A172 (cell line): Measurements from ENCODE around the gene KRTAP10-9. TPM values are rescaled to one million over a fixed set of nuclear protein-coding genes. Genes with fewer than 3 reads are reported as not detected.
"Not testable (repeated sequence)": the region's sequence is repeated elsewhere in the genome, so short reads cannot be mapped to it uniquely, and the experiment has no call there.

Source experiments
- DNase-seq: peaks from one replicate; pipeline ENCODE4 v3.0.0-alpha.2; 2015; ENCODE audit warnings: low spot score
- total RNA-seq: library from RNA; depleted of rRNA; stranded (reverse); fragments of >200 nt; shearing (Covaris generic); gene quantifications from 2 replicates; pipeline ENCODE4 v1.2.3, GENCODE V29; 2014

KRTAP10-9 gene
- total RNA-seq, 1 experiment from 2014 or later: not detected

DNA sequence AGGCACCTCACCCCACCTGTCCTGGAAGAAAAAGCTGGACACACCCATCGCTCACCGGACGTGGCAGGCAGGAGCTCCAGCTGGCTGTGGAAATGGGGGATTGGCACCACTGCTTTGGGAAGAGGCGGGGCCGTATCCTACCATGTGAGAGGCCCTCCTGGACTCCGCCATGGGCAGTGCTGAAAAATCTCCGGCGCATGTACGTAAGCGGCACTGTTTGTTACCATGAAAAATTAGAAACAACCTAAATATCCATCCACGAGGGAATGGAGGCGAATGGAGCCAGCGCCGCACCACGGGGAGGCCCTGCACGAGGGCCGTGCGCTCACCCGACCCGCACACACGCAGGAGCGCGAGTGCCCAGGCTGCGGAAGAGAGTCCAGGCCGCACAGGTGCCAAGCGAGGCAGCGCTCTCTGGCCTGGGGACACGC, 11.9 kb upstream of the KRTAP10-9 start:
- DNase-seq: no peak

DNA sequence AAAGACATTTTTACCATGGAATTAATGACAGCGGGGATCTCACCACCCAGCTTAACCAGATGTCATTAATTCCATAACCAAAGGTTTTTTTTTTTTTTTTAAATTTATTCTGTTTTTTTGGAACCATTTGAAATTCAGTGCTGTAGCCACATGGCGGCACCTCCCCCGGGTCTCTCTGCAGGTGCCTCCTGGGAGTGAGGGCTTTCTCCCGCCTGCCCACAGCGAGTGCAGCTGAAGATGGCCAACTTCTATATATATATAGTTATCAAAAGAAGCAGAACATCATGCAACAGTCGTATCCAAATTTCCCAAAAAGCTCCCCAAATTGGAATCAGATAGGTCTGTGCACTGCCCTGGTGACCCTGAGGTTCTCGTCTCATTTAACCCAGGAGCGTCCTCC, 11.4 kb upstream of the KRTAP10-9 start:
- DNase-seq: no peak

DNA sequence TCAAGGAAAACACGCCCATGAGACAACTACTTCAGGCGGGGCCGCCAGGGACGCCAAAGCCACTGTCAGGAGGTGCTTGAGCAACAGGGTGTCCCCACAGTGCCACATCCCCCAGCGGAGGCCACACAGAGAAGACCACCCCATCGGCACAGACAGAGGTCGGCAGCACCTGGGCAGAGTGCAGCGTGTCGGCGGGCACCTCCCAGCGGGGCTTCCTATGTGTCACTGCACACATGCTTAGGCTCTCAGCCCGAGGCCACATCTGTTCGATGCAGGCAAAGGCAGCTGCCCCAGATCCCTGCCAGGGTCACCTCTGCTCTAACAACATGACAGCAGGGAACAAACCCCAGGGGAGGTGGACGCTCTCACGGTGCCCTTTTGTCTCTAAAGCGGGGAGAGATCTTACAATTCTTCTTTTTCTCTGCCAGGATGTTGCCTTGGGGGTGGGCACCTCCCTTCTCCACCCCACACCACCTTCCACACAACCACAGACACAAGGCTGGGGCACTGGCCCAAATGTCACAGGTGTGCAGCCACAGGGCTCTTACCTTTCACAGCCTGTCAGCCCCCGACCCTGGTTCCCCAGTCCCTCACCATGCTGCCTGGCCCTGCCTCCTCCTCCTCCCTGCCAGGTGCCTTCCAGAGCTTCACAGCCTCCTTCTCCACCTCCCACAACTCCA, 10.8 kb upstream of the KRTAP10-9 start:
- DNase-seq: no peak

DNA sequence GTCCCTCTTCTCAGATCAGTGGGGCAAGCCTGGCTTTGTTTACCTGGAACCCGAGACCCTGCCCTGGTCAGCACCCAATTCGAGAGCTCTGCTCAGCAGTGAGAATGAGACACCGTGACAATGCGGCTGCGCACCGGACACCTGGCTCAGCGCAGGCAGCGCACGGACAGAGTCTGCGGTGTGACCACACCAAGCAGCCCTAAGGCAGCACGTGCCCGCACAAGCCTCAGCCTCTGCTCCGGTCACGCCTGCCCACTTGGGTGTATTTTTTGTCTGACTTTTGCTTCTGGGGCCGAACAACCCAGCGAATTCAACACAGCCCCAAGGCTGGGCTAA, 10.3 kb upstream of the KRTAP10-9 start:
- DNase-seq: no peak

DNA sequence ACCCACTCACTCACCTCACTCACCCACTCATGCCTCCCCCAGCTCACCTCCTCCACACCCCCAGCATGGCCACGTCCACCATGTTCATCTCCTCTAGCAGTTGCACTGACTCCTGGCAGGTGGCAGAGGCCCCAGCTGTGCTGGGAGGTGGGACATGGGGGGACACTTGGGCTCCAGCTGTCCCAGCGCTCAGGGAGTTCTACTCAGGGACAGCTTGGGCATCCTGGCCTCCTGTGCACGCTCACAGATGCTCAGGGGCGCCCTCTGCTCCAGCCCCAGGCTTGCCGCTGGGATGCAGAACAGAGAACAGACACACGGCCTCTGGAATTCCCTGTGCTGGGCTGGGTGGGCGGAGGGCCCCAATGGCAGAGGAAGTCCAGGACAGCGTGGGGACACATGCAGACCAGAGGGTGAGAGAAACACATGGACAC, 9.8 kb upstream of the KRTAP10-9 start:
- no peak for DNase-seq

DNA sequence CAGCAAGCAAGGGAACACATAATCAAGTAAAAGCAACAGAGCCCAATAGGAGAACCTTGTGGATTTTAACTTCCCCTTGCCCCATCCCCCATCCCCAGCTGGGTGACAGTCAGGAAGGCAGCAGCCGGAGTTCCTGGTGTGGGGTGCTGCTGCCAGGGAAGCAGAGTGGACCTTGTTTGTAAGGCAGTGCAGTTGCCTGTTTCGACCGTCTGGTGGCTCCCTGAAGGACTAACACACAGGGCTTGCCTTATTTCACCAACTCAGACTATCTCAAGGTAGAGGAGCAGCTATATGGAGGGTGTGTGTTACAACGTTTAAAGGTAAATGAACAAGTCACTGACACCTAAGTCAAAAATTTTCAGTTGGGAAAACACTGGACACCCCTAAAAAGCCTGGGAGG, 8.4 kb upstream of the KRTAP10-9 start:
- no peak for DNase-seq

DNA sequence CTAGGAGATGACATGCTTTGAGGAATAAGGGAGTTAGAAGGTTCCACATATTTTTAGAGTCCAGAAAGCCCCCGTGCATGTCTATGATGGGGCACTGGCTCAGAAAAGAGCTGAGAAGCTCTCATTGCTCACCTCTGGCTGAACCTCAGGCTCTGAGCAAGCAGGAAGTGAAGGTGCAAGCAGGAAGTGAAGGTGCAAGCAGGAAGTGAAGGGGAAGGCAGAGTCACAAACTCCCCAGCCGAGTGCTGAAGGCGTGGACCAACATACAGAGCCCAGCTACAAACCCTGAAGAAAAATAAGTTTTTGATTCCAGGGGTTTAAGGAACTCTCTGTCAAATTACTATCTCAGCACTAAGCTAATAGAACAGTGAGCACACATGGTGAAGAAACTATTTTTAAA, 8.0 kb upstream of the KRTAP10-9 start:
- no peak for DNase-seq

DNA sequence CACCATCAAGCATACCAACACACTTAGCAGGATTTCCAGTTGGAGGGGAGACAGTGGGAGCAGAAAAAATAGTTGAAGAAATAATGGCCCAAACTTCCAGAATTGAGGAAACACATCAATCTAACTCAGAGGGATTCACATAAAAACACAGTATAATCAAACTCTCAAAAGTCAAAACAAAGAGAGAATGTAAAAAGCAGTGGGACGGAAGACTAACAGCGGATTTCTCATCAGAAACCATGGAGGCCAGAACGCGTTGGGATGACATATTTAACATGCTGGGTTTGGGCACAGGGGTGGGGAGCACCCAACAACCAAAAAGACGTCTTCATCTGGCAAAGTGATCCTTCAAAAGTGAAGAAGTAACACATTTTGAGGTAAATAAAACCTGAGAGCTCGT, 7.0 kb upstream of the KRTAP10-9 start:
- DNase-seq: no peak

DNA sequence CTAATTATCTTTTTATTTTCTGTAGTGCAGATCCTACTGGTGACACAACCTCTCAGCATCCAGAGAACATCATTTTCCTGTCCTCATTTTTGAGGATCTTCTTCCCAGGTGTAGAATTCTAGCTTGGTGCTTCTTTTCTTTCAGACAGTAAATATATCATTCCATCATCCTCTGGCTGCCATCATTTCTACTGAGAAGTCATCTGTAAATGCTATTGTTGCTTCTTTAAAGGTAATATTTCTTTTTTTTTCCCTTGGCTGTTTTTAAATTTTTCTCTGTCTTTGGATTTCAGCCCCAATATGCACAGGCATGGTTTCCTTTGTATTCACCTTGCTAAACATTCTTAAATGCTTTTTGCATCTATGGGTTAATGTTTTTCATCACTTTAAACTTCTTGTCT, 3.3 kb upstream of the KRTAP10-9 start:
- DNase-seq: no peak

DNA sequence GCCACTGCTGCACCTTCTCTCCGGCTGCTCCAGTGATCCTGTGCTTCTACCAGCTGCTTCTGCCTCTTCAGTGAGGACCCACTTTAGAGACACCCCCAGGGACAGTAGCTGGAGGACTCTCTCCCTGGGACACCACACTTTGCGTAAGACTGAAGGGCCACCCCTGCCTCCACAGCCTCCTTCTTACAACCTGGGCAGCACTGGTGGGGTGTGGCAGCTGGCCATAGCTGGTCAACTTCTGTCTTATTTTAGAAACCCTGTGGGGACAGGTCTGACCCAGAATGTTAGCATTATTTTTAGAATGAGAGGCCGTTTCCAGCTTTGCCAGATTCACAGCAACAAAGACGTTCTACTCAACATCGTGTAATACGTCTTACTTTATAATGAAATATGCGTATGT, 1.1 kb upstream of the KRTAP10-9 start:
- no peak for DNase-seq

DNA sequence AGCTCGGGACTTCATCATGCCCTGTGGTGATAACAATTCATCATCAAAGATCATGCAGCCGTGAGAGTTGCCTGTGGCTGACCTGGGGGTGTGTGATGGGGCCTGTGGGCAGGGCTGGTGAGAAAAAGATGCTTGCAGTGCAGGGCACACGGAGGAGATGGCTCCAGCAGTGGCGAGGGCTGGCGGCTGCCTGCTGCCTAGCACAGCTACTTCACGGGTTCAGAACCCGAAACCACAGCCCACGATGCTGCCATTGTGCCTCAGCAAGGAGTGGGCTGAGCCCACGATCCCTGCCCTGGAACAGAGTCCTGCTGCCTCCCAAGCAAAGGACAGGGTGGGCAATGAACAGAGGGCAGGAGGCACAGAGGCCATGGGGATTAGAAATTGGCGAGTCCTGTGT, 631 bp upstream of the KRTAP10-9 start:
- DNase-seq: no peak

DNA sequence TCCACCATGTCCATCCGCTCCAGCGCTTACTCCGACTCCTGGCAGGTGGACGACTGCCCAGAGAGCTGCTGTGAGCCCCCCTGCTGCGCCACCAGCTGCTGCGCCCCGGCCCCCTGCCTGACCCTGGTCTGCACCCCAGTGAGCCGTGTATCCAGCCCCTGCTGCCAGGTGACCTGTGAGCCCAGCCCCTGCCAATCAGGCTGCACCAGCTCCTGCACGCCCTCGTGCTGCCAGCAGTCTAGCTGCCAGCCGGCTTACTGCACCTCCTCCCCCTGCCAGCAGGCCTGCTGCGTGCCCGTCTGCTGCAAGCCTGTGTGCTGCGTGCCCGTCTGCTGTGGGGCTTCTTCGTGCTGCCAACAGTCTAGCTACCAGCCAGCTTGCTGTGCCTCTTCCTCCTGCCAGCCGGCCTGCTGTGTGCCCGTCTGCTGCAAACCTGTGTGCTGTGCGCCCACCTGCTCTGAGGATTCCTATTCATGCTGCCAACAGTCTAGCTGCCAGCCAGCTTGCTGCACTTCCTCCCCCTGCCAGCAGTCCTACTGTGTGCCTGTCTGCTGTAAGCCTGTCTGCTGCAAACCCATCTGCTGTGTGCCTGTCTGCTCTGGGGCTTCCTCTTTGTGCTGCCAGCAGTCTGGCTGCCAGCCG, 409 bp downstream of the KRTAP10-9 start:
- DNase-seq: not testable (repeated sequence)

DNA sequence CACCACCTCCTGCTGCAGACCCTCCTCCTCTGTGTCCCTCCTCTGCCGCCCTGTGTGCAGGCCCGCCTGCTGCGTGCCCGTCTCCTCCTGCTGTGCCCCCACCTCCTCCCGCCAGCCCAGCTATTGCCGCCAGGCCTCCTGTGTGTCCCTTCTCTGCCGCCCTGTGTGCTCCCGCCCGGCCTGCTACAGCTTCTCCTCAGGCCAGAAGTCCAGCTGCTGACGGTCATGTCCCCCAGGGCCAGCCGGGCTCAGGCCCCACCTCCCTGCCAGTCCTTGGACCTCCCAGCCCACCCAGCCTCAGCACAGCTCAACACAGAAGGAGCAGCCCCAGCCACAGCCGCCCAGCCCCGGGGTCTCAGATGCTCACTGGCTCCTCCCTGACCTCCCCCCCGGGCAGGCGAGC, 939 bp downstream of the KRTAP10-9 start:
- not testable (repeated sequence) for DNase-seq

DNA sequence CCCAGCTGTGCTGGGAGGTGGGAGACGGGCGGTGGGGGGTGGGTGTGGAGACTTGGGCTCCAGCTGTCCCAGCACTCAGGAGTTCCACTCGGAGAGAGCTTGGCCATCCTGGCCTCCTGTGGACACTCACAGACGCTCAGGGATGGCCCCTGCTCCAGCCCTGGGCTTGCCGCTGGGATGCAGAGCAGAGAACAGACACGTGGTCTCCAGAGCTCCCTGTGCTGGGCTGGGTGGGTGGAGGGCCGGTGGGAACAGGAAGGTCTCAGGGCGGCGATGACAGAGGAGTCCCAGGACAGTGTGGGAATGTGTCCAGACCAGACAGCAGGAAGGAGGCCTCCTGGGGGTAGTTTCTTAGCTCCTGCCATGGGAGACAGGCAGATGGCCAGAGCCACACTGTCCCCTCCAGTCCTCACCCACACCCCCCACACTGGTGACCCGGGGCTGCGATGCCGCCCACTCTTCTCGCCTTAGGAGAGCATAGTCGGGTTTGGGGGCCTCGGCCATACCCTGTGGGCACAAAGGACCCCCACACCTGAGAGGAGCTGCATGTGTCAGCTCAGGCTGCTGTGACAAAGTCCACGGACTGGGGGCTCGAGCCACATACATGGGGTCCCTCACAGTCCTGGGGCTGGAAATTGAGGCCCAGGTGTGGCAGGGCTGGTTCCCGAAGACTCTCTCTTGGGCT, 2.0 kb downstream of the KRTAP10-9 start:
- DNase-seq: no peak

DNA sequence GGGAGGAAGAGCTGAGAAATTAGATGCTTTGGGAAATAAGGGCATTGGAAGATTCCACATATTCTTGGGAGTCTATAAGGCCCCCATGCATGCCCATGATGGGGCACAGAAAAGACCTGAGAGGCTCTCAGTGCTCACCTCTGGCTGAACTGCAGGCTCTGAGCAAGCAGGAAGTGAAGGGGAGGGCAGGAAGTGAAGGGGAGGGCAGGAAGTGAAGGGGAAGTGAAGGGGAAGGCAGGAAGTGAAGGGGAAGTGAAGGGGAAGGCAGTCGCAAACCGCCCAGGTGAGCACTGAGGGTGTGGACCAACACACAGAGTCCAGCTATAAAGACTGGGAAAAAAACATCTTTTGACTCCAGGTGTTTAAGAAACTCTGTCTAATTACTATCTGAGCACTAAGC, 3.5 kb downstream of the KRTAP10-9 start:
- DNase-seq: no peak

DNA sequence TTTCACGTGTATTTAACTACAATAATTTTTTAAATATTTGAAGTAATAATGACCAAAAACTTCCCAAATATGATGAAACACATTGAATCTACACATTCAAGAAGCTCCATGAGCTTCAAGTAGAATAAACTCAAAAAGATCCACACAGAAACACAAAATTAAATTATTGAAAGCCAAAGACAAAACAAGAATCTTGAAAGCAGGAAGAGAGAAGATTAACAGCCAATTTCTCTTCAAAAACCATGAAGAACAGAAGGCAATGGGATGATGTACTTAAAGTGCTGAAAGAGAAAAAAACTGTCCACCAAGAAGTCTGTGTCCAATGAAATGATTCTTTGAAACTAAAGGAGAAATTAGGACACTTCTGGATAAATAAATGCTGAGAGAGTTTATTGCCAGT, 5.2 kb downstream of the KRTAP10-9 start:
- DNase-seq: no peak

DNA sequence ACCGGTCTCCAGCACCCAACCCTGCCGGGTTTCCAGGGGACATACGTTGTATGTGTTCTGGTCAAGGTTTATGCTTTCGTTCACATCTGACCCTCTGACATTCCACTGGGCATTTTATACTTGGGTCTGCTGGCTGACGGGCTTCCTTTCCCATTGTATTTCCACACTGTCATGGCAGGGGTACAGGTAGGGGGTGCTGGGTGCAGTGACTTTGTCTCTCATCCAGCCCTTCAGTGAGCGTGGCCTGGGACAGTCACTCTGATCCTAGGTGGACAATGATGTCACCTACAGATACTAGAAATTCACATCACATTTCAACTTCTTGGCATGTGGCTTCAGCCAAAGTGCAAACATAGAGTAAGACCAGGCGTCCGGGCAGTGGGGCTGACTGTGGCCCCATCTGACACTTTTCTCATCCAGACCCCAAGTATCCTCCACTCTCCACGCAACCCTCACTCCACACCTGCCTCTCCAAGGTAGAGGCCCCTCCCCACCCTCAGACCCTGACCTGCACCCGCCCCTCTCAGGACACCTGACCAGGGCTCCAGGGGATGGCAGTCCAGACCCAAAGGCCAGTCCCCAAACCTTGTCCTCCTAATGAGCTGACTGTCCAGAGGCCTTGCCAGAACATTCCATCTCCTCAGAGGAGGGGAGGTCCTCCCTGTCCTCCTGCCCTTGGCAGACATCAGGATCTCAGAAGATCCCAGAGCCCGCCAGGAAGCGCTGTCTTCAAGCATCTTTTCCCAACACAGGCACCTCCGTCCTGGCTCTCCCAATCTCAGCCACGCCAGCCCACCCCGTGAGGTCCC, 9.5 kb downstream of the KRTAP10-9 start:
- DNase-seq: no peak

DNA sequence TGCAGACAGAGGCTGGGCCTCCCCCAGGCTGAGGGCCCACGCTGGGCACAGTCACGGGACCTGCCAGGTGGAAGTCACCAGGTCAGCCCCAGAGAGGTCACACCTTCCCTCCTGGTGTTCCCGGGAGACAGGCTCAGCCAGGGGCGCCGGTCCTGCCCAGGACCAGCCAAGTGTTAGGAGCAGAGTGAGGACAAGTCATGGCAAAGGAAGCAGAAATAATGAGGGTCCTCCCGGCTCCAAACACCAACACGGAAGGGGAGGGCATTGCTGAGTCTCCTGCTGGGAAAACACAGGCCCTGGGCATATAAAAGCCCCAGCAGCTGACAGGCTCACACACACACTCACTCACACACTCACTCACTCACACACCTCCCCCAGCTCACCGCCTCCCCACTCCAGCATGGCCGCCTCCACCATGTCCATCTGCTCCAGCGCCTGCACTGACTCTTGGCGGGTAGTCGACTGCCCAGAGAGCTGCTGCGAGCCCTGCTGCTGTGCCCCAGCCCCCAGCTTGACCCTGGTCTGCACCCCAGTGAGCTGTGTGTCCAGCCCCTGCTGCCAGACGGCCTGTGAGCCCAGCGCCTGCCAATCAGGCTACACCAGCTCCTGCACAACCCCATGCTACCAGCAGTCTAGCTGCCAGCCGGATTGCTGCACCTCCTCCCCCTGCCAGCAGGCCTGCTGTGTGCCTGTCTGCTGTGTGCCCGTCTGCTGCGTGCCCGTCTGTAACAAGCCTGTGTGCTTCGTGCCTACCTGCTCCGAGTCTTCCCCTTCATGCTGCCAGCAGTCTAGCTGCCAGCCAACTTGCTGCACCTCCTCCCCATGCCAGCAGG, 10.3 kb downstream of the KRTAP10-9 start, which contains the start of gene KRTAP10-10:
KRTAP10-10 (plus strand) TSS at position 339 of the 833 bp plus-strand sequence; CDS start at position 401, 62 bp downstream.
- DNase-seq: no peak

DNA sequence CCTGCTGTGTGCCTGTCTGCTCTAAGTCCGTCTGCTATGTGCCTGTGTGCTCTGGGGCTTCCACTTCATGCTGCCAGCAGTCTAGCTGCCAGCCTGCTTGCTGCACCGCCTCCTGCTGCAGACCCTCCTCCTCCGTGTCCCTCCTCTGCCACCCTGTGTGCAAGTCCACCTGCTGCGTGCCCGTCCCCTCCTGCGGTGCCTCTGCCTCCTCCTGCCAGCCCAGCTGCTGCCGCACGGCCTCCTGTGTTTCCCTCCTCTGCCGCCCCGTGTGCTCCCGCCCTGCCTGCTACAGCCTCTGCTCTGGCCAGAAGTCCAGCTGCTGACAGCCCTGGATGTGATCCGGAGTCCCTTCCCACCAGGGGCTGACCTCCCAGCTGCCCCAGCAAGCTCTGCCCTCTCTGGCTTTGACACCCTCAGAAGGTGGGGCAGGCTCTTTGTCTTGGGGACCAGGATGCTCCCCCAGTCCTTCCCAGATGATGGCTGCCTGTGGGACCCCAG, 11.0 kb downstream of the KRTAP10-9 start:
- DNase-seq: not testable (repeated sequence)

DNA sequence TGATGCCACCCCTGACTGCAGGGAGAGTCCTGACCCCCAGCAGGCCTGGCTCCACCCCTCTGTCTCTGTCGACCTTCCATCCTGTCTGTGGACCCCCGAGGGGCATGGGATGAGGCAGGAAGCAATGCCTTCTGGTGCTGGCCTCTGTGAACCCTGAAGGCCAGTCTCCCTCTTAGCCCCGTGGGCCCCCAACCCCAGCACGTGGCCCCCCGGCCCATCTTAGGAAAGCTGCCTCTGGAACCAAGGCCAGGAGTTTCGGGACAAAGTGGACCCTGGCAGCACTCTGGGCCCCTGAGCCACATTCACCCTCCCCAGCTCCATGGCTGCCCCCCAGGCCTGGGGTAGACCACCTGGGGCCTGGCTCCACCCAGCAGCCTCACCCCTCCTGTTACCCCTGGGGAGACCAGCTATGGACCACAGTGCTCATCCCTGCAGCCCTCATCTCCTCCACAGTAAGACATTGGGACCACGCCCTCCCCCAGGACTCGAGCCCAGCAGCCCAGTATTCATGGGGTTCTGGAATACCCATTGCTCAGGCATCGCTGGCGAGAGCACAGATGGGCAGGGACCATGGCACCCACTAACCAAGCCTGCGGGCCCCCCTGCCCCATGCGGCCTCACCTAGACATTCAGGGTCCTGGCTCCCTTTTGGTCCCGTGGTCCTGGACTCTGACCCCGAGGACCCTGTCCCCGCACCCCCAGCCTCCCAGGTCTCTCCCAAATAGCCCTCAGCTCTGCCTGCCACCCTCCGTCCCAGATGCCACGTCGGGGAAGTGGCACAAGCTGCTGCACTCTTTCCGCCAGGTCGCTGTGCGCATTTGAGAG, 11.8 kb downstream of the KRTAP10-9 start:
- DNase-seq: not testable (repeated sequence)
